AG04449 (cell line): ENCODE results near the gene GALNT1.

Experiments
- CTCF ChIA-PET: fragments of 350-600 bp; formaldehyde crosslinking; extraction: SDS; loops from one replicate; lab custom pipeline; 2021; ENCODE audit warnings: antibody characterized with exemption; lab: Yijun Ruan, JAX
- POLR2A ChIA-PET: fragments of 400-600, 350-600 bp; formaldehyde crosslinking; extraction: SDS; loops from one replicate; lab custom pipeline; 2020; ENCODE audit warnings: antibody characterized with exemption, inconsistent platforms; lab: Yijun Ruan, JAX
- DNase-seq: peaks from one replicate; pipeline ENCODE4 v3.0.0-alpha.2; 2010; ENCODE audit warnings: low read depth, low spot score
- H3K4me3 ChIP-seq: 2 replicates; pipeline ENCODE4 v1.5.1; 2011; ENCODE audit warnings: low read depth, mild to moderate bottlenecking, control low read depth, low read length
- TF ChIP-seq, protein P1 (sequence below): IDR thresholded peaks from one replicate; pipeline ENCODE4 v1.5.1; 2011; ENCODE audit warnings: mild to moderate bottlenecking, moderate library complexity, low read length, control low read depth, inconsistent platforms; ENCODE audit not compliant: insufficient read depth; ENCODE audit errors: missing control alignments

Gene GALNT1

DNA sequence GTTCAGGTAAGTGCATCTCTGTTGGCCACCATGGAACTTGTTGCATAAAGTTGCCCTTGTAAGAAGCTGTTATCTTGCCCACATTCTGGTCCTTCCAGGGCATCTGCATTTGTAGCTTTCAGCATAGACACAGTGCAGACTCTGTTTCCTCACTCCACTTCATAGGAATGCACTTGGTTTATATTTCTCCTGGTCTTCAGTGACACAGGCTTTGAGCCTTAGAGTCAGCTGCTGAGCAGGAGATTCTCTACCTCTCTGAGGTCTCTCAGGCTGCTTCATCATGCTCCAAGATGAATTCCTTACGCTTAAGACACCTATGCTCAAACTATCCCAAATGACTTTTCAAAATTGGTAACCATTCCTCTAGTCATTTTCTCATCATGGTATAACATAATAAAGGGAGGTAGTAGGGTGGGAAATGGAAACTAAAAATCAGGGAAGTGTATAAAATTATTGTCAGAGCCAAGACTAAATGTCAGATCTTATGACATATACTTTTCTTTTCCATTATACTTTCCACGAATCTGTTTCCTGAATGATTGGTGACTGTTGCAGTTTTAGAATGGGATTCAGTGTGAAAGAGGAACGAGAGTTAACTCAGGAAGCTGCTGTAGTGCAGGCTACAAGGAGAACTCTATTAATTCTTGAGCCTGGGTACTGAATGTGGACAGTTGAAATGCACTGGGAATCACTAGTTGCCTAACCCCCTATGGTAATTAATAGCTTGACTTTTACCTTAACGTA lies 72.0 kb downstream of the GALNT1 start:
- ChIA-PET CTCF (no interaction called here), POLR2A (no interaction called here)
- DNase-seq: no peak
- H3K4me3 ChIP-seq: no peak overlapping the region
- TF ChIP-seq, protein P1, sequence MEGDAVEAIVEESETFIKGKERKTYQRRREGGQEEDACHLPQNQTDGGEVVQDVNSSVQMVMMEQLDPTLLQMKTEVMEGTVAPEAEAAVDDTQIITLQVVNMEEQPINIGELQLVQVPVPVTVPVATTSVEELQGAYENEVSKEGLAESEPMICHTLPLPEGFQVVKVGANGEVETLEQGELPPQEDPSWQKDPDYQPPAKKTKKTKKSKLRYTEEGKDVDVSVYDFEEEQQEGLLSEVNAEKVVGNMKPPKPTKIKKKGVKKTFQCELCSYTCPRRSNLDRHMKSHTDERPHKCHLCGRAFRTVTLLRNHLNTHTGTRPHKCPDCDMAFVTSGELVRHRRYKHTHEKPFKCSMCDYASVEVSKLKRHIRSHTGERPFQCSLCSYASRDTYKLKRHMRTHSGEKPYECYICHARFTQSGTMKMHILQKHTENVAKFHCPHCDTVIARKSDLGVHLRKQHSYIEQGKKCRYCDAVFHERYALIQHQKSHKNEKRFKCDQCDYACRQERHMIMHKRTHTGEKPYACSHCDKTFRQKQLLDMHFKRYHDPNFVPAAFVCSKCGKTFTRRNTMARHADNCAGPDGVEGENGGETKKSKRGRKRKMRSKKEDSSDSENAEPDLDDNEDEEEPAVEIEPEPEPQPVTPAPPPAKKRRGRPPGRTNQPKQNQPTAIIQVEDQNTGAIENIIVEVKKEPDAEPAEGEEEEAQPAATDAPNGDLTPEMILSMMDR: no peak

DNA sequence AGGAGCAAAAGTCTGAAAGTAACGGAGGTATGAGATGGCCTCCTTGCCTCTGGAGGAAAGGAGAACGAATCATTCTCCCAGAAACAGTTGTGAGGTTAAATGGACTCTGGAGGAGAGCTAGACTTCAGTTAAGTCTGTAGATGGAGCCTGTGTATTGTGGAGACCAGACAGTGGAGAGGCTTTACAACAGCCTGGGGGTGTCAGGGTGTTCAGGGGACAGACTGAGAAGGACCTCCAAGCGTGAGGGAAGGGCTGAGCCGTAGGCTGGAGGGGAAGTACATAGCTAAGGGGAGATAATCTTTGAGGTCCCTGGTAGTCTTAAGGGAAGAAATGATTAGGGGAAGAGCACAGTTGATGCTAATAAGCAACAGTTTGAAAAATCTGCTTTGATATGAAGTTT lies 76.6 kb downstream of the GALNT1 start:
- no peak for DNase-seq
- TF ChIP-seq, protein P1: no peak
- POLR2A ChIA-PET: no interaction called here
- CTCF ChIA-PET: no interaction called here
- H3K4me3 ChIP-seq: no peak overlapping the region

DNA sequence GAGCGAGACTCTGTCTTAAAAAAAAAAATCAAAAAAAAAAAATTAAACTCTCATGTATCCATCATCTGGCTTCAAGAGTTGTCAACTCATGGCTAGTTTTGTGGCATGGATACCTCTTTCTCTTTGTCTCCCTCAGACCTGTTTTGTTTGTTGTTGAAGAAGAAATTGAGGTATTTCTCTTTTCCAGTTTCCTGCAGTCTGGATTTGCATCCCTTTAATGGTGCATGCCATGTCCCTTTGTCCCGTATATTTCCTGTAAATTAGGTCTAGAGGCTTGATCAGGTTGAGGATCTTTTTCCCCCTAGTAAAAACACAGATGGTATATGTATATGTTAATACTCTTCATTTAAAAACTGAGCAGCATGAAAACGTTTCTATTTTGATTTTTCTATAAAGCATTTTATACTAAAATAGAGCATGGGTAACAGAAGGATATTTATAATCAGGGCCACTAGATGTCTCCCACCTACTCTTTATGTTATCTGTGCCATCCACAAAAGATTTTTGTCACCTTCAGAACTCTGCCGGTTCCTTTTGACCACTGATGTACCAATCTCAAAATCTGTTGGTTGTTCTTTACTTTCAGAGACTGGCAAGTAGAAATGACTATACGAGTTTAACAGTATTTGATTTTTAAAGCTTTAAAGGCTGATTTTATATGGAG lies 80.1 kb downstream of the GALNT1 start:
- POLR2A ChIA-PET: interaction anchor here (0.7 kb wide), 1 partner anchor 311 kb away, joined by 3 read pairs; no protein-coding TSS in a partner anchor
- no peak overlapping the region for H3K4me3 ChIP-seq
- no peak for DNase-seq
- TF ChIP-seq, protein P1: no peak
- CTCF ChIA-PET: interaction anchor here (0.9 to 1.4 kb wide), 2 partner anchors 14 to 289 kb away, joined by 3 to 5 read pairs; no protein-coding TSS in a partner anchor

DNA sequence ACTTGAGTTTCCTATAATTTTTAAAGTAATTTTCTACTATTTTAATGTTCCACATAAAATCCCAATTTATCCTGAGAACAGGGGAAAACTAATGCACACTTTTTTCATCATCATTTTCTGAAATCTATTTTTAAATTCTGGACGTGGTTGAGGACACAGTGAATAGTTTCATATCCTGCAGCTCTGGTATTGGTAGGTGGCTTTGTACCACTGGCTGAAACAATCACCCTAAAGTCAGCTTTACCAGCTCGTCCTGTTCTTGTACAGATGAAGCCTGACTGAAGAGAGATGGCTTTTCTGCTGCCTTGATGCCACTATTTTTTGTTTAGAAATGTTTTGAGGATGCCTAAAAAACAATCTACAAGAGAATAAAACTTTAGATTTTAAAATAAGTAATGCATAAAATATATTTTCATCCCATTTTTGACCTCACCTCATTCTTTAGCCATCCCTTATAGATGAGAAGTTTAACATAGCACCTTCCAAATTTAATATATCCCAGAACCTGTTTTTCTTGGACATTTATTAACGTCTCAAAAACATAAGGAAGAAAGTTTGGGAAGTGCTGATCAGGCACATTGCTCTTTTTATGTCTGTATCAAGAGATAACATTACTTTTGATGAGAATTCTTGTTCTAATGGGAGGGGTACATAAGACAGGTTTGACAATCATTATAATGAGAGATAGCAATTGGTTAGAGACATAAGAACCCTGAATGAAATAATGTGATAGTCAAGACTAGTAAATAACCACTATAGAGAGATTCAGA lies 80.9 kb downstream of the GALNT1 start:
- POLR2A ChIA-PET: interaction anchor here (0.7 kb wide), 1 partner anchor 310 kb away, joined by 3 read pairs; no protein-coding TSS in a partner anchor
- no peak for DNase-seq
- TF ChIP-seq, protein P1: no peak
- H3K4me3 ChIP-seq: no peak overlapping the region
- CTCF ChIA-PET: interaction anchor here (0.9 to 1.4 kb wide), 2 partner anchors 15 to 288 kb away, joined by 3 to 5 read pairs; no protein-coding TSS in a partner anchor

DNA sequence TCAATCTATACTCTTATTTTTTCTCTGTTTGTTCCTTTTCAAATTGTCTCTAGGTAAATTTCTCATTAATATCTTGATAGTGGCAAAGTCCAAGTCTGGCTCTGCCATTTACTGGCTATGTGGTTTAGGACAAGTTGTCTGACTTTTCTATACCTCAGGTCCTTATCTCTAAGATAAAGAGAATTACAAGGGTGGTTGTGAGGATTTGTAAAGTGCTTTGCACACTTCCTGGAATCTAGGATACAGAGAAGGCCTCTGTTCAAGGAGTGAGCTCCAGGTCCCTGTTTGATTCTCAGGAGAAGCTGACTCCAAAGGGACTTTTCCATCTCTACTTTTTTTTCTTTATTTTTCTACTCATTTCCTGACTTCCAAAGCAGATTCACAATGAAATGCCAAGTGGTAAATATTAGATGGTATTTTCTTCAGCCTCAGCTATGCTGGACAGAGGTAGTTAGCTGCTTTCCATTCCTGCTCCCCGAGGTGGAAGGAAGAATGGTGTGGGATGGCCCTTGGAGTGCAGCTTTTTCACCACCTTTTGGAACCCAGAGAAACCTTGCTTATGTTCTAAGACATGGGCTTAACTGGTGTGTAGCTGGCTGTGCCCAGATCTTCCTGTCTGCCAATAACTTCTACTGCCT lies 90.5 kb downstream of the GALNT1 start:
- ChIA-PET CTCF (interaction anchor here (0.7 kb wide), 1 partner anchor 275 kb away, joined by 3 read pairs; no protein-coding TSS in a partner anchor), POLR2A (no interaction called here)
- TF ChIP-seq, protein P1: no peak
- DNase-seq: no peak
- no peak overlapping the region for H3K4me3 ChIP-seq
